Progenitor cell of endocrine pancreas (in vitro differentiated cells): ENCODE measurements around the gene PTGES. TPM values are rescaled to one million over a fixed set of nuclear protein-coding genes. Genes with fewer than 3 reads are reported as not detected.
"Not testable (repeated sequence)": the region's sequence is repeated elsewhere in the genome, so short reads cannot be mapped to it uniquely, and the experiment has no call there.

Experiments
- DNase-seq: peaks from one replicate; pipeline ENCODE4 v3.0.0; 2021; ENCODE audit warnings: low spot score; ENCODE audit not compliant: unreplicated experiment
- H3K27ac Mint-ChIP-seq: 2 replicates; pipeline ENCODE4 v1.8.0; 2021; ENCODE audit warnings: mild to moderate bottlenecking, moderate library complexity, mixed read lengths
- H3K27me3 Mint-ChIP-seq: 2 replicates; pipeline ENCODE4 v1.8.0; 2021; ENCODE audit warnings: mixed read lengths
- H3K36me3 Mint-ChIP-seq: 2 replicates; pipeline ENCODE4 v1.8.0; 2022; ENCODE audit warnings: mixed read lengths; ENCODE audit not compliant: insufficient read depth
- H3K4me1 Mint-ChIP-seq: 2 replicates; pipeline ENCODE4 v1.8.0; 2021; ENCODE audit warnings: low read depth, mixed read lengths
- H3K4me3 Mint-ChIP-seq: 2 replicates; pipeline ENCODE4 v1.8.0; 2021; ENCODE audit warnings: low read depth, mild to moderate bottlenecking, moderate library complexity, mixed read lengths
- H3K9me3 Mint-ChIP-seq: 2 replicates; pipeline ENCODE4 v1.8.0; 2021; ENCODE audit warnings: low read depth, mixed read lengths
- CTCF ChIP-seq: fragments of 200-600 bp; sonication (generic); IDR thresholded peaks from one replicate; pipeline ENCODE4 v1.5.0; 2021; ENCODE audit warnings: antibody characterized with exemption, mild to moderate bottlenecking; ENCODE audit not compliant: unreplicated experiment
- total RNA-seq: library from RNA; stranded (reverse); gene quantifications from 2 replicates; pipeline ENCODE4 v1.2.1, GENCODE V29; 2021

The PTGES gene
- total RNA-seq, 1 donor from 2014 or later: 0.19 TPM

- Mint-ChIP-seq H3K4me3 (no peak overlapping the region), H3K27me3 (peaks cover 4% of the 10 kb centered on the region), H3K4me1 (peaks cover 4% of the 10 kb centered on the region), H3K36me3 (no peaks in the 10 kb centered on the region), H3K9me3 (no peaks in the 10 kb centered on the region), H3K27ac (no peak overlapping the region)
- TF ChIP-seq CTCF: no peak
- no peak for DNase-seq
These were observed 8.6 kb upstream of the PTGES start for GRCh38 chr9:129761293-129761900.

GRCh38 chr9:129760784-129761183 is 7.9 kb upstream of the PTGES start:
- H3K27me3 Mint-ChIP-seq, H3K27ac Mint-ChIP-seq, H3K36me3 Mint-ChIP-seq, H3K9me3 Mint-ChIP-seq, H3K4me3 Mint-ChIP-seq, H3K4me1 Mint-ChIP-seq, DNase-seq: not testable (repeated sequence)

- Mint-ChIP-seq H3K36me3 (no peaks in the 10 kb centered on the region), H3K27me3 (peaks cover 14% of the 10 kb centered on the region), H3K4me1 (peaks cover 4% of the 10 kb centered on the region), H3K27ac (no peak overlapping the region), H3K4me3 (no peak overlapping the region), H3K9me3 (no peaks in the 10 kb centered on the region)
- no peak for TF ChIP-seq CTCF
- DNase-seq: no peak
These were observed 7.1 kb upstream of the PTGES start for GRCh38 chr9:129759804-129760502.

GRCh38 chr9:129759319-129759718 is 6.5 kb upstream of the PTGES start:
- no peak overlapping the region for H3K27ac Mint-ChIP-seq
- DNase-seq: no peak
- peaks cover 4% of the 10 kb centered on the region for H3K4me1 Mint-ChIP-seq
- H3K27me3 Mint-ChIP-seq: peaks cover 14% of the 10 kb centered on the region
- TF ChIP-seq CTCF: no peak
- no peak overlapping the region for H3K4me3 Mint-ChIP-seq
- H3K9me3 Mint-ChIP-seq: no peaks in the 10 kb centered on the region
- no peaks in the 10 kb centered on the region for H3K36me3 Mint-ChIP-seq

- H3K27me3 Mint-ChIP-seq: peaks cover 36% of the 10 kb centered on the region
- H3K4me1 Mint-ChIP-seq: peaks cover 6% of the 10 kb centered on the region
- no peak overlapping the region for H3K4me3 Mint-ChIP-seq
- H3K27ac Mint-ChIP-seq: peak overlapping the region; percentile 42
- DNase-seq: no peak
- TF ChIP-seq CTCF: no peak
- H3K36me3 Mint-ChIP-seq: no peaks in the 10 kb centered on the region
- no peaks in the 10 kb centered on the region for H3K9me3 Mint-ChIP-seq
These were observed 4.2 kb upstream of the PTGES start for GRCh38 chr9:129757045-129757444.

- Mint-ChIP-seq H3K4me1 (peaks cover 4% of the 10 kb centered on the region), H3K4me3 (no peak overlapping the region), H3K27ac (no peak overlapping the region), H3K9me3 (no peaks in the 10 kb centered on the region), H3K27me3 (peaks cover 39% of the 10 kb centered on the region), H3K36me3 (no peaks in the 10 kb centered on the region)
- no peak for TF ChIP-seq CTCF
- DNase-seq: no peak
These were observed 3.3 kb upstream of the PTGES start for GRCh38 chr9:129756191-129756590.
